Trophoblast cell (in vitro differentiated cells and primary cell): ENCODE measurements around the gene TSPAN33.

Experiments
- DNase-seq, 2 donors: peaks; one replicate each; pipeline ENCODE4 v3.0.0-alpha.2; 2016
- H2AFZ ChIP-seq: 2 replicates; pipeline ENCODE4 v1.6.1; 2013; ENCODE audit warnings: low read length, moderate library complexity, mild to moderate bottlenecking; ENCODE audit not compliant: insufficient read depth, poor library complexity
- H2AK5ac ChIP-seq: 2 replicates; pipeline ENCODE4 v1.6.1; 2013; ENCODE audit warnings: mild to moderate bottlenecking, low read length
- H2BK120ac ChIP-seq: 2 replicates; pipeline ENCODE4 v1.6.1; 2013; ENCODE audit warnings: low read length, mild to moderate bottlenecking, moderate library complexity; ENCODE audit not compliant: insufficient read depth, poor library complexity
- H2BK12ac ChIP-seq: 2 replicates; pipeline ENCODE4 v1.6.1; 2013; ENCODE audit warnings: mild to moderate bottlenecking, low read length, moderate library complexity
- H2BK5ac ChIP-seq: 2 replicates; pipeline ENCODE4 v1.6.1; 2013; ENCODE audit warnings: low read length, low read depth, moderate library complexity, mild to moderate bottlenecking; ENCODE audit not compliant: poor library complexity
- H3K14ac ChIP-seq: 2 replicates; pipeline ENCODE4 v1.6.1; 2013; ENCODE audit warnings: mild to moderate bottlenecking, low read length
- H3K18ac ChIP-seq: 2 replicates; pipeline ENCODE4 v1.6.1; 2013; ENCODE audit warnings: mild to moderate bottlenecking, low read length
- H3K23ac ChIP-seq: 2 replicates; pipeline ENCODE4 v1.6.1; 2013; ENCODE audit warnings: low read length
- H3K27ac ChIP-seq: 2 replicates; pipeline ENCODE4 v1.5.1; 2013; ENCODE audit warnings: low read depth, mild to moderate bottlenecking, inconsistent platforms, low read length, moderate library complexity
- H3K27me3 ChIP-seq: 2 replicates; pipeline ENCODE4 v1.6.1; 2013; ENCODE audit warnings: inconsistent platforms, mild to moderate bottlenecking, low read length, moderate library complexity; ENCODE audit not compliant: insufficient read depth
- H3K36me3 ChIP-seq, 2 experiments: 1 replicate in 1 of 2; 2 replicates in 1 of 2; pipeline ENCODE4 v1.6.1; 2013; ENCODE audit warnings: low read length in 2 of 2, mild to moderate bottlenecking in 2 of 2, moderate library complexity in 1 of 2; ENCODE audit not compliant: insufficient read depth in 2 of 2, control insufficient read depth in 1 of 2
- H3K4ac ChIP-seq: 2 replicates; pipeline ENCODE4 v1.6.1; 2013; ENCODE audit warnings: low read depth, mild to moderate bottlenecking, low read length, moderate library complexity
- H3K4me1 ChIP-seq, 2 experiments: 1 replicate in 1 of 2; 2 replicates in 1 of 2; pipeline ENCODE4 v1.6.1; 2013; ENCODE audit warnings: low read length in 2 of 2, mild to moderate bottlenecking in 2 of 2, moderate library complexity in 1 of 2; ENCODE audit not compliant: insufficient read depth in 2 of 2, control insufficient read depth in 1 of 2
- H3K4me2 ChIP-seq: 2 replicates; pipeline ENCODE4 v1.6.1; 2013; ENCODE audit warnings: inconsistent platforms, mild to moderate bottlenecking, low read length, moderate library complexity
- H3K4me3 ChIP-seq: 2 replicates; pipeline ENCODE4 v1.5.1; 2013; ENCODE audit warnings: mild to moderate bottlenecking, low read depth, low read length, inconsistent platforms
- H3K79me1 ChIP-seq: one replicate; pipeline ENCODE4 v1.6.1; 2013; ENCODE audit warnings: low read length
- H3K79me2 ChIP-seq: 2 replicates; pipeline ENCODE4 v1.6.1; 2013; ENCODE audit warnings: low read length, mild to moderate bottlenecking; ENCODE audit not compliant: control insufficient read depth, insufficient read depth, poor library complexity
- H3K9ac ChIP-seq: 2 replicates; pipeline ENCODE4 v1.6.1; 2013; ENCODE audit warnings: mild to moderate bottlenecking, low read length
- H3K9me3 ChIP-seq: 2 replicates; pipeline ENCODE4 v1.6.1; 2013; ENCODE audit warnings: low read depth, mild to moderate bottlenecking, control low read depth, inconsistent platforms, low read length; ENCODE audit not compliant: insufficient read depth
- H4K12ac ChIP-seq: 2 replicates; pipeline ENCODE4 v1.6.1; 2013; ENCODE audit warnings: low read depth, mild to moderate bottlenecking, low read length, moderate library complexity
- H4K8ac ChIP-seq: 2 replicates; pipeline ENCODE4 v1.6.1; 2013; ENCODE audit warnings: low read depth, mild to moderate bottlenecking, low read length, moderate library complexity
- H4K91ac ChIP-seq: one replicate; pipeline ENCODE4 v1.6.1; 2013; ENCODE audit warnings: low read depth, mild to moderate bottlenecking, low read length, moderate library complexity
- WGBS: extraction: QIAGEN DNeasy Blood & Tissue Kit; methylation state at CpG from one replicate; pipeline ENCODE4 v1.1.7; 2013; ENCODE audit warnings: missing lambda C conversion rate; ENCODE audit not compliant: insufficient read length, insufficient coverage; ENCODE audit errors: extremely low coverage; 5-methylcytosine and 5-hydroxymethylcytosine counted together

TSPAN33 gene

DNA sequence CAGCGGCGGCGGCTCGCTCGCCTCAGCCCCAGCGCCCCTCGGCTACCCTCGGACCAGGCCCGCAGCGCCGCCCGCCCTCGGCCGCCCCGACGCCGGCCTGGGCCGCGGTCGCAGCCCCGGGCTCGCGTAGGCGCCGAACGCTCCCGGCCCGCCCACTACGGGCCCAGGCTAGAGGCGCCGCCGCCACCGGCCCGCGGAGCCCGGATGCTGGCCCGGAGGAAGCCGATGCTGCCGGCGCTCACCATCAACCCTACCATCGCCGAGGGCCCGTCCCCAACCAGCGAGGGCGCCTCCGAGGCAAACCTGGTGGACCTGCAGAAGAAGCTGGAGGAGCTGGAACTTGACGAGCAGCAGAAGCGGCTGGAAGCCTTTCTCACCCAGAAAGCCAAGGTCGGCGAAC lies 18.2 kb upstream of the TSPAN33 start:
- no peaks in the 10 kb centered on the region for H3K27me3 ChIP-seq
- no peak overlapping the region for H4K12ac ChIP-seq
- H3K36me3 ChIP-seq = no peaks in the 10 kb centered on the region
- H3K4me1 ChIP-seq = no peaks in the 10 kb centered on the region
- no peak overlapping the region for H3K4me2 ChIP-seq
- H3K14ac ChIP-seq = no peak overlapping the region
- no peak overlapping the region for H4K91ac ChIP-seq
- H3K18ac ChIP-seq = no peak overlapping the region
- H3K27ac ChIP-seq = no peak overlapping the region
- H3K79me1 ChIP-seq = no peaks in the 10 kb centered on the region
- no peak overlapping the region for H3K9ac ChIP-seq
- DNase-seq = peak in 1 of 2 donors; percentile 21
- H4K8ac ChIP-seq = no peak overlapping the region
- no peak overlapping the region for H2BK5ac ChIP-seq
- no peak overlapping the region for H3K4me3 ChIP-seq
- no peak overlapping the region for H2BK120ac ChIP-seq
- H3K4ac ChIP-seq = no peak overlapping the region
- no CpG with 5 or more reads among the region's 50 CpGs for WGBS
- no peaks in the 10 kb centered on the region for H3K79me2 ChIP-seq
- no peak overlapping the region for H2AK5ac ChIP-seq
- no peak overlapping the region for H2AFZ ChIP-seq
- peaks cover 10% of the 10 kb centered on the region for H3K9me3 ChIP-seq
- H2BK12ac ChIP-seq = no peak overlapping the region
- H3K23ac ChIP-seq = no peak overlapping the region

DNA sequence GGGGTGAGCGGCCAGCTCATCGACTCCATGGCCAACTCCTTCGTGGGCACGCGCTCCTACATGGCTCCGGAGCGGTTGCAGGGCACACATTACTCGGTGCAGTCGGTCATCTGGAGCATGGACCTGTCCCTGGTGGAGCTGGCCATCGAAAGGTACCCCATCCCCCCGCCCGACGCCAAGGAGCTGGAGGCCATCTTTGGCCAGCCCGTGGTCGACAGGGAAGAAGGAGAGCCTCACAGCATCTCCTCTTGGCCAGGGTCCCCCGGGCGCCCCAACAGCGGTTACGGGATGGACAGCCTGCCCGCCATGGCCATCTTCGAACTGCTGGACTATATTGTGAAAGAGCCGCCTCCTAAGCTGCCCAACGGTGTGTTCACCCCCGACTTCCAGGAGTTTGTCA lies 17.4 kb upstream of the TSPAN33 start:
- H3K18ac ChIP-seq = no peak overlapping the region
- no peak overlapping the region for H3K9ac ChIP-seq
- no peak overlapping the region for H2BK120ac ChIP-seq
- no peak overlapping the region for H2AK5ac ChIP-seq
- WGBS = no CpG with 5 or more reads among the region's 24 CpGs
- no peak overlapping the region for H3K23ac ChIP-seq
- H3K4ac ChIP-seq = no peak overlapping the region
- DNase-seq = no peak
- no peak overlapping the region for H3K27ac ChIP-seq
- no peak overlapping the region for H4K8ac ChIP-seq
- no peaks in the 10 kb centered on the region for H3K36me3 ChIP-seq
- H3K4me2 ChIP-seq = no peak overlapping the region
- peaks cover 5% of the 10 kb centered on the region for H3K9me3 ChIP-seq
- no peaks in the 10 kb centered on the region for H3K27me3 ChIP-seq
- no peak overlapping the region for H2AFZ ChIP-seq
- no peaks in the 10 kb centered on the region for H3K4me1 ChIP-seq
- H3K79me1 ChIP-seq = no peaks in the 10 kb centered on the region
- H3K79me2 ChIP-seq = no peaks in the 10 kb centered on the region
- H2BK5ac ChIP-seq = no peak overlapping the region
- H4K91ac ChIP-seq = no peak overlapping the region
- no peak overlapping the region for H4K12ac ChIP-seq
- H3K14ac ChIP-seq = no peak overlapping the region
- no peak overlapping the region for H3K4me3 ChIP-seq
- no peak overlapping the region for H2BK12ac ChIP-seq

DNA sequence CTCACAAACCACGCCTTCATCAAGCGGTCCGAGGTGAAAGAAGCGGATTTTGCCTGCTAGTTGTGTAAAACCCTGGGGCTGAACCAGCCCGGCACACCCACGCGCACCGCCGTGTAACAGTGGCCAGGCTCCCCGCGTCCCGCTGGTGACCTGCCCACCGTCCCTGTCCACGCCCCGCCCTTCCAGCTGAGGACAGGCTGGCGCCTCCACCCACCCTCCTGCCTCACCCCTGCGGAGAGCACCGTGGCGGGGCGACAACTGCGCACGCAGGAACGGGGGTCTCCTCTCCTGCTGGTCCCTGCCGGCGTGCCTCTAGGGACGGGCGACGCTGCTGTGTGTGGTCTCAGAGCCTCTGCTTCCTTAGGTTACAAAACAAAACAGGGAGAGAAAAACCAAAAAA lies 16.9 kb upstream of the TSPAN33 start:
- Histone ChIP-seq H2BK120ac (no peak overlapping the region), H2AFZ (no peak overlapping the region), H3K27me3 (no peaks in the 10 kb centered on the region), H3K4me2 (no peak overlapping the region), H4K12ac (no peak overlapping the region), H3K23ac (no peak overlapping the region), H3K9me3 (peaks cover 5% of the 10 kb centered on the region), H4K91ac (no peak overlapping the region), H3K4ac (no peak overlapping the region), H3K14ac (no peak overlapping the region), H3K79me2 (no peaks in the 10 kb centered on the region), H3K18ac (no peak overlapping the region), H2BK5ac (no peak overlapping the region), H3K4me3 (no peak overlapping the region), H3K27ac (no peak overlapping the region), H4K8ac (no peak overlapping the region), H3K36me3 (no peaks in the 10 kb centered on the region), H3K79me1 (no peaks in the 10 kb centered on the region), H2BK12ac (no peak overlapping the region), H2AK5ac (no peak overlapping the region), H3K9ac (no peak overlapping the region), H3K4me1 (no peaks in the 10 kb centered on the region)
- DNase-seq = no peak
- no CpG with 5 or more reads among the region's 28 CpGs for WGBS

DNA sequence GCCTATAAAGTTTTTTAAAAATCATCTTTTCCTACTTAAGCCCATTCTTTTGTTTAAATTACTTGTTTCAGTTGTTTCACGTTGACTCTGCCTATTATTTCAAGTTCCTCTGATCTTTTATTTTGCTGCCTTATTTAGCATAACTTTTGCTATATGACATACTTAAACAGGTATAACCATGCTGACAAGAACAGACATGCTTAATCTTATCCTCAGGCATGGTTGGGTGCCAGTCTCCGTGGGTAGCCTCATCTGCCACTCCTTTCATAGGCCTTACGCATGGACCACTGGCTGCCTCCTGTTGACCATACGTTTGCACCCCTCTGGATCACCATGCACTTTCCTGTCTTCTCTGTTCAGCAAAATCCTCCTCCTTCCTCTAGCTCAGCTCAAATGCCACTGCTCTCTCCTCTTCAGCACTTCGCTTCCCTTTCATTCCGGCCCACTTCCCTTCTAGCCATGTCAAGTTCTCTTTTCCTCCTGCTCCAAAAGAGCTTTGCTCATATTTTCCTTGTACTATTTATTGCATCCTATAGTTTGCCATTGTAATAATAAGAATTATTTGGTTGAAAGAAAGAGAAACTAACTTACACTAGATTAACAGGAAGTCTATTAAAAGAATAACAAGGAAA lies 10.0 kb upstream of the TSPAN33 start:
- DNase-seq = no peak
- Histone ChIP-seq H3K27ac (no peak overlapping the region), H4K91ac (no peak overlapping the region), H3K79me1 (no peaks in the 10 kb centered on the region), H3K79me2 (no peaks in the 10 kb centered on the region), H3K23ac (no peak overlapping the region), H2AFZ (no peak overlapping the region), H3K27me3 (no peaks in the 10 kb centered on the region), H3K9ac (no peak overlapping the region), H3K18ac (no peak overlapping the region), H2AK5ac (no peak overlapping the region), H2BK120ac (no peak overlapping the region), H3K14ac (no peak overlapping the region), H3K4me1 (no peaks in the 10 kb centered on the region), H4K12ac (no peak overlapping the region), H3K36me3 (no peaks in the 10 kb centered on the region), H3K4ac (no peak overlapping the region), H3K4me3 (peak overlapping the region; percentile 38), H2BK12ac (no peak overlapping the region), H3K4me2 (no peak overlapping the region), H2BK5ac (no peak overlapping the region), H4K8ac (no peak overlapping the region), H3K9me3 (no peaks in the 10 kb centered on the region)
- WGBS = no CpG with 5 or more reads among the region's 6 CpGs
